ENCODE data around the gene MON1B. TPM values are rescaled to one million over a fixed set of nuclear protein-coding genes. Genes with fewer than 3 reads are reported as not detected.

The MON1B gene
- total and polyA plus RNA-seq, 2 of the 13 experiments (the other 11 are each of a cell fraction or from before 2014, with no cell fraction given): 13.4 to 15.6 TPM

DNA sequence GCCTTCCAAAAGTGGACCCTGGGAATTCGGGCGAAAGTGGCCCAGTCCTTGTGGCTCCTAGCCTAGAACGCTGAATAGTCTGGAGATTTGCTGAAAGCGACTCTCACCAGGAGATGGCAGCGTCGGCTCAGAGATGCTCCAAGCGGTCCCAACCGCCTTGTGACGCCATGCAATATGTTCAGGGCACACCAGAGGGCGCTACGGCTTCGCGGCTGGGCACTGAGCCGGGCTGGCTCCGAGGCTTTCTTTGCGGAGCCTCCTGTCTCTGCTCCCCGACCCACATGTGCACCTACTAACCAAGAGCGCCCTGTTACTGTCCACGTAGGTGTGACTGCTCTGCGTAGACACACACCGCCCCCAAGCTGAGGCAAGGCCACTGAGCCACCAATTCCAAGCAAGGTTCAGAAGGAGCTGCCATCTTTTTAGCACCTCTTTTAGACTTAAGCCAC, 45.1 kb downstream of the MON1B start (continued):
- TF ChIP-seq ZBTB3 (CRISPR knock-in tag; IDR thresholded peaks at IDR 0.05; ENCODE audit: borderline replicate concordance, low read depth) (no peak), FOXK2 (IDR thresholded peaks at IDR 0.05) (no peak), NFYB (CRISPR knock-in tag; IDR thresholded peaks at IDR 0.05) (no peak), ZNF234 (CRISPR knock-in tag; conservative IDR thresholded peaks at IDR 0.05) (0 out of 2 replicates have a peak, but pooled peaks have one; percentile 62), ZNF570 (CRISPR knock-in tag; IDR thresholded peaks at IDR 0.05; ENCODE audit: borderline replicate concordance) (no peak), ZNF577 (CRISPR knock-in tag; IDR thresholded peaks at IDR 0.05; ENCODE audit: borderline replicate concordance, low read depth) (no peak), ZNF44 (CRISPR knock-in tag; IDR thresholded peaks at IDR 0.05) (0 out of 2 replicates have a peak, but pooled peaks have one; percentile 56), ZNF530 (CRISPR knock-in tag; IDR thresholded peaks at IDR 0.05; ENCODE audit: low read depth) (no peak), NCOA2 (CRISPR knock-in tag; IDR thresholded peaks at IDR 0.05) (no peak), ZNF766 (CRISPR knock-in tag; IDR thresholded peaks at IDR 0.05; ENCODE audit: borderline replicate concordance) (peak; percentile 73; the same call in 1 of the 2 replicates), IKZF1 (IDR thresholded peaks at IDR 0.05) (no peak)
- TF ChIP-seq, protein P1, sequence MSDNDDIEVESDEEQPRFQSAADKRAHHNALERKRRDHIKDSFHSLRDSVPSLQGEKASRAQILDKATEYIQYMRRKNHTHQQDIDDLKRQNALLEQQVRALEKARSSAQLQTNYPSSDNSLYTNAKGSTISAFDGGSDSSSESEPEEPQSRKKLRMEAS (IDR thresholded peaks at IDR 0.05): peak; percentile 44; the same call in 1 of the 2 replicates
- TF ChIP-seq, protein P2, sequence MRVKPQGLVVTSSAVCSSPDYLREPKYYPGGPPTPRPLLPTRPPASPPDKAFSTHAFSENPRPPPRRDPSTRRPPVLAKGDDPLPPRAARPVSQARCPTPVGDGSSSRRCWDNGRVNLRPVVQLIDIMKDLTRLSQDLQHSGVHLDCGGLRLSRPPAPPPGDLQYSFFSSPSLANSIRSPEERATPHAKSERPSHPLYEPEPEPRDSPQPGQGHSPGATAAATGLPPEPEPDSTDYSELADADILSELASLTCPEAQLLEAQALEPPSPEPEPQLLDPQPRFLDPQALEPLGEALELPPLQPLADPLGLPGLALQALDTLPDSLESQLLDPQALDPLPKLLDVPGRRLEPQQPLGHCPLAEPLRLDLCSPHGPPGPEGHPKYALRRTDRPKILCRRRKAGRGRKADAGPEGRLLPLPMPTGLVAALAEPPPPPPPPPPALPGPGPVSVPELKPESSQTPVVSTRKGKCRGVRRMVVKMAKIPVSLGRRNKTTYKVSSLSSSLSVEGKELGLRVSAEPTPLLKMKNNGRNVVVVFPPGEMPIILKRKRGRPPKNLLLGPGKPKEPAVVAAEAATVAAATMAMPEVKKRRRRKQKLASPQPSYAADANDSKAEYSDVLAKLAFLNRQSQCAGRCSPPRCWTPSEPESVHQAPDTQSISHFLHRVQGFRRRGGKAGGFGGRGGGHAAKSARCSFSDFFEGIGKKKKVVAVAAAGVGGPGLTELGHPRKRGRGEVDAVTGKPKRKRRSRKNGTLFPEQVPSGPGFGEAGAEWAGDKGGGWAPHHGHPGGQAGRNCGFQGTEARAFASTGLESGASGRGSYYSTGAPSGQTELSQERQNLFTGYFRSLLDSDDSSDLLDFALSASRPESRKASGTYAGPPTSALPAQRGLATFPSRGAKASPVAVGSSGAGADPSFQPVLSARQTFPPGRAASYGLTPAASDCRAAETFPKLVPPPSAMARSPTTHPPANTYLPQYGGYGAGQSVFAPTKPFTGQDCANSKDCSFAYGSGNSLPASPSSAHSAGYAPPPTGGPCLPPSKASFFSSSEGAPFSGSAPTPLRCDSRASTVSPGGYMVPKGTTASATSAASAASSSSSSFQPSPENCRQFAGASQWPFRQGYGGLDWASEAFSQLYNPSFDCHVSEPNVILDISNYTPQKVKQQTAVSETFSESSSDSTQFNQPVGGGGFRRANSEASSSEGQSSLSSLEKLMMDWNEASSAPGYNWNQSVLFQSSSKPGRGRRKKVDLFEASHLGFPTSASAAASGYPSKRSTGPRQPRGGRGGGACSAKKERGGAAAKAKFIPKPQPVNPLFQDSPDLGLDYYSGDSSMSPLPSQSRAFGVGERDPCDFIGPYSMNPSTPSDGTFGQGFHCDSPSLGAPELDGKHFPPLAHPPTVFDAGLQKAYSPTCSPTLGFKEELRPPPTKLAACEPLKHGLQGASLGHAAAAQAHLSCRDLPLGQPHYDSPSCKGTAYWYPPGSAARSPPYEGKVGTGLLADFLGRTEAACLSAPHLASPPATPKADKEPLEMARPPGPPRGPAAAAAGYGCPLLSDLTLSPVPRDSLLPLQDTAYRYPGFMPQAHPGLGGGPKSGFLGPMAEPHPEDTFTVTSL (CRISPR knock-in tag; IDR thresholded peaks at IDR 0.05; ENCODE audit: borderline replicate concordance): no peak
- TF ChIP-seq, protein P3, sequence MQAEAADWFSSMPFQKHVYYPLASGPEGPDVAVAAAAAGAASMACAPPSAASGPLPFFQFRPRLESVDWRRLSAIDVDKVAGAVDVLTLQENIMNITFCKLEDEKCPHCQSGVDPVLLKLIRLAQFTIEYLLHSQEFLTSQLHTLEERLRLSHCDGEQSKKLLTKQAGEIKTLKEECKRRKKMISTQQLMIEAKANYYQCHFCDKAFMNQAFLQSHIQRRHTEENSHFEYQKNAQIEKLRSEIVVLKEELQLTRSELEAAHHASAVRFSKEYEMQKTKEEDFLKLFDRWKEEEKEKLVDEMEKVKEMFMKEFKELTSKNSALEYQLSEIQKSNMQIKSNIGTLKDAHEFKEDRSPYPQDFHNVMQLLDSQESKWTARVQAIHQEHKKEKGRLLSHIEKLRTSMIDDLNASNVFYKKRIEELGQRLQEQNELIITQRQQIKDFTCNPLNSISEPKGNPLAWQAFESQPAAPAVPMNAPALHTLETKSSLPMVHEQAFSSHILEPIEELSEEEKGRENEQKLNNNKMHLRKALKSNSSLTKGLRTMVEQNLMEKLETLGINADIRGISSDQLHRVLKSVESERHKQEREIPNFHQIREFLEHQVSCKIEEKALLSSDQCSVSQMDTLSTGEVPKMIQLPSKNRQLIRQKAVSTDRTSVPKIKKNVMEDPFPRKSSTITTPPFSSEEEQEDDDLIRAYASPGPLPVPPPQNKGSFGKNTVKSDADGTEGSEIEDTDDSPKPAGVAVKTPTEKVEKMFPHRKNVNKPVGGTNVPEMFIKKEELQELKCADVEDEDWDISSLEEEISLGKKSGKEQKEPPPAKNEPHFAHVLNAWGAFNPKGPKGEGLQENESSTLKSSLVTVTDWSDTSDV (CRISPR knock-in tag; IDR thresholded peaks at IDR 0.05): no peak
- TF ChIP-seq, protein P4, sequence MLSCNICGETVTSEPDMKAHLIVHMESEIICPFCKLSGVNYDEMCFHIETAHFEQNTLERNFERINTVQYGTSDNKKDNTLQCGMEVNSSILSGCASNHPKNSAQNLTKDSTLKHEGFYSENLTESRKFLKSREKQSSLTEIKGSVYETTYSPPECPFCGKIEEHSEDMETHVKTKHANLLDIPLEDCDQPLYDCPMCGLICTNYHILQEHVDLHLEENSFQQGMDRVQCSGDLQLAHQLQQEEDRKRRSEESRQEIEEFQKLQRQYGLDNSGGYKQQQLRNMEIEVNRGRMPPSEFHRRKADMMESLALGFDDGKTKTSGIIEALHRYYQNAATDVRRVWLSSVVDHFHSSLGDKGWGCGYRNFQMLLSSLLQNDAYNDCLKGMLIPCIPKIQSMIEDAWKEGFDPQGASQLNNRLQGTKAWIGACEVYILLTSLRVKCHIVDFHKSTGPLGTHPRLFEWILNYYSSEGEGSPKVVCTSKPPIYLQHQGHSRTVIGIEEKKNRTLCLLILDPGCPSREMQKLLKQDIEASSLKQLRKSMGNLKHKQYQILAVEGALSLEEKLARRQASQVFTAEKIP (CRISPR knock-in tag; IDR thresholded peaks at IDR 0.05; ENCODE audit: borderline replicate concordance): no peak
- TF ChIP-seq, protein P5, sequence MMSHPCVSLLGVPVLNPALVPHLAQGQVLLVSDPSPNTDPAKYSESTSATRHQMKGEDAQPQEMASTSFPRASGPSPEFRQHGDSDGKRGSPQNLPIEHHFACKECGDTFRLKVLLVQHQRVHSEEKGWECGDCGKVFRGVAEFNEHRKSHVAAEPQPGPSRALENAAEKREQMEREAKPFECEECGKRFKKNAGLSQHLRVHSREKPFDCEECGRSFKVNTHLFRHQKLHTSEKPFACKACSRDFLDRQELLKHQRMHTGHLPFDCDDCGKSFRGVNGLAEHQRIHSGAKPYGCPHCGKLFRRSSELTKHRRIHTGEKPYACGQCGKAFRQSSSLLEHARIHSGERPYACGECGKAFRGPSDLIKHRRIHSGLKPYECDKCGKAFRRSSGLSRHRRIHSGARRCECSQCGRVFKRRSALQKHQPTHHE (CRISPR knock-in tag; IDR thresholded peaks at IDR 0.05; ENCODE audit: borderline replicate concordance): no peak
